HepG2 (cell line): ENCODE data around the gene LENG1. TPM values are rescaled to one million over a fixed set of nuclear protein-coding genes. Genes with fewer than 3 reads are reported as not detected.

Experiments used
- AKAP8 ChIP-seq: sonication (generic); formaldehyde crosslinking; IDR thresholded peaks from 2 replicates; pipeline ENCODE4 v1.5.1; 2020; ENCODE audit warnings: mild to moderate bottlenecking, missing genetic modification reagents
- ASH2L ChIP-seq: fragments of 300-600, 200-600 bp; sonication (generic); IDR thresholded peaks from 2 replicates; pipeline ENCODE4 v1.7.0; 2017; ENCODE audit warnings: low read depth, mild to moderate bottlenecking, moderate library complexity, mixed read lengths, low read length; ENCODE audit not compliant: insufficient read length
- CHD2 ChIP-seq: IDR thresholded peaks from 2 replicates; pipeline ENCODE4 v1.6.1; 2011; ENCODE audit warnings: low read depth, low read length, improper control_type of control experiment
- DNMT1 ChIP-seq: sonication (generic); formaldehyde crosslinking; IDR thresholded peaks from 2 replicates; pipeline ENCODE4 v1.5.1; 2020; ENCODE audit warnings: mild to moderate bottlenecking, missing genetic modification reagents
- EED ChIP-seq: sonication (generic); formaldehyde crosslinking; IDR thresholded peaks from 2 replicates; pipeline ENCODE4 v1.5.0; 2020; ENCODE audit warnings: mild to moderate bottlenecking, missing genetic modification reagents
- MAZ ChIP-seq, 2 experiments: sonication (generic) in 1 of 2; formaldehyde crosslinking in 1 of 2; IDR thresholded peaks; 2 replicates each; pipeline versions ENCODE4 v1.5.0 to v1.6.1; 2012 to 2020; ENCODE audit warnings: low read depth in 2 of 2, mild to moderate bottlenecking in 2 of 2, borderline replicate concordance in 1 of 2, improper control_type of control experiment in 1 of 2, low read length in 1 of 2, missing genetic modification reagents in 1 of 2, moderate library complexity in 1 of 2
- MIER3 ChIP-seq: IDR thresholded peaks from 2 replicates; pipeline ENCODE4 v1.6.1; 2016; ENCODE audit warnings: missing compliant biosample characterization, borderline replicate concordance
- PAF1 ChIP-seq: IDR thresholded peaks from 2 replicates; pipeline ENCODE4 v1.6.1; 2016; ENCODE audit warnings: missing genetic modification reagents, missing compliant biosample characterization
- RARG ChIP-seq: sonication (generic); formaldehyde crosslinking; IDR thresholded peaks from 2 replicates; pipeline ENCODE4 v1.4.0; 2020; ENCODE audit warnings: low read depth, mild to moderate bottlenecking, missing genetic modification reagents
- TAF15 ChIP-seq: fragments of 200-400 bp; formaldehyde crosslinking; IDR thresholded peaks from one replicate; pipeline ENCODE4 v1.6.1; 2018; ENCODE audit warnings: mild to moderate bottlenecking, low read depth, low read length; ENCODE audit not compliant: poor library complexity, severe bottlenecking
- ZBTB2 ChIP-seq: sonication (generic); formaldehyde crosslinking; IDR thresholded peaks from 2 replicates; pipeline ENCODE4 v1.8.0; 2022; ENCODE audit warnings: low read depth, missing genetic modification reagents
- ZBTB33 ChIP-seq: sonication (generic); formaldehyde crosslinking; IDR thresholded peaks from 2 replicates; pipeline ENCODE4 v1.4.0; 2020; ENCODE audit warnings: missing genetic modification reagents
- ZBTB4 ChIP-seq: sonication (generic); formaldehyde crosslinking; IDR thresholded peaks from 2 replicates; pipeline ENCODE4 v1.4.0; 2020; ENCODE audit warnings: missing genetic modification reagents, mild to moderate bottlenecking, borderline replicate concordance
- ZFY ChIP-seq: sonication (generic); formaldehyde crosslinking; IDR thresholded peaks from 2 replicates; pipeline ENCODE4 v1.4.0; 2020; ENCODE audit warnings: missing genetic modification reagents
- ZNF207 ChIP-seq: fragments of 450-650 bp; IDR thresholded peaks from 2 replicates; pipeline ENCODE4 v1.6.1; 2016; ENCODE audit warnings: antibody characterized with exemption, borderline replicate concordance
- ZNF329 ChIP-seq: sonication (generic); formaldehyde crosslinking; IDR thresholded peaks from 2 replicates; pipeline ENCODE4 v1.9.0; 2021; ENCODE audit warnings: low read depth, mild to moderate bottlenecking, missing genetic modification reagents
- ZNF572 ChIP-seq: sonication (generic); formaldehyde crosslinking; IDR thresholded peaks from 2 replicates; pipeline ENCODE4 v1.5.1; 2020; ENCODE audit warnings: mild to moderate bottlenecking, missing genetic modification reagents
- ZNF720 ChIP-seq: sonication (generic); formaldehyde crosslinking; IDR thresholded peaks from 2 replicates; pipeline ENCODE4 v1.4.0; 2020; ENCODE audit warnings: missing genetic modification reagents
- ZNF879 ChIP-seq: sonication (generic); formaldehyde crosslinking; IDR thresholded peaks from 2 replicates; pipeline ENCODE4 v1.8.1; 2023; ENCODE audit warnings: missing genetic modification reagents
- polyA plus RNA-seq, 8 experiments: library from polyadenylated mRNA; depleted of rRNA in 3 of 8; stranded (reverse) in 7 of 8; unstranded in 1 of 8; fragments of >200 nt; fragmentation: Illumina TruSeq in 4 of 8; extraction: Trizol in 4 of 8; gene quantifications; 2 replicates each; pipeline versions ENCODE4 v1.2.1 to v1.2.3, GENCODE V29; 2011 to 2016; ENCODE audit warnings: low read depth in 4 of 8, missing spikeins in 1 of 8, mixed read lengths in 1 of 8; ENCODE audit not compliant: insufficient read depth in 1 of 8
- total RNA-seq, 5 experiments: library from RNA; depleted of rRNA; stranded (reverse); fragments of >200 nt; fragmentation: Illumina TruSeq; extraction: Trizol; gene quantifications; 2 replicates each; pipeline ENCODE4 v1.2.3, GENCODE V29; 2016; ENCODE audit warnings: low read depth in 1 of 5
- TF ChIP-seq, protein P1 (sequence below): sonication (generic); formaldehyde crosslinking; IDR thresholded peaks from 2 replicates; pipeline ENCODE4 v1.5.1; 2020; ENCODE audit warnings: mild to moderate bottlenecking, moderate library complexity, missing genetic modification reagents

The LENG1 gene
- total and polyA plus RNA-seq, 2 of the 13 experiments (the other 11 are each of a cell fraction or from before 2014, with no cell fraction given) = 1.8 to 3.8 TPM

GRCh38 chr19:54207983-54208783 is 48.7 kb upstream of the LENG1 start (continued):
- TF ChIP-seq MAZ (IDR thresholded peaks at IDR 0.05; ENCODE audit: borderline replicate concordance, low read depth, low read length) (no peak), MAZ (CRISPR knock-in tag; IDR thresholded peaks at IDR 0.05; ENCODE audit: low read depth) (peak; percentile 36; the same call in 1 of the 2 replicates), PAF1 (CRISPR knock-in tag) (peak; percentile 95), ZNF329 (CRISPR knock-in tag) (no peak), ZNF572 (CRISPR knock-in tag) (no peak), ZNF720 (no peak), EED (0 out of 2 replicates have a peak, but pooled peaks have one; percentile 22), ZNF207 (no peak), MIER3 (CRISPR knock-in tag) (no peak), ZBTB4 (CRISPR knock-in tag) (peak; percentile 28; the same call in 1 of the 2 replicates), ZFY (CRISPR knock-in tag) (peak; percentile 17; the same call in 1 of the 2 replicates), TAF15 (no peak), ZBTB33 (CRISPR knock-in tag) (peak; percentile 79), ZNF879 (CRISPR knock-in tag) (no peak), DNMT1 (no peak), ZBTB2 (CRISPR knock-in tag) (no peak), RARG (CRISPR knock-in tag) (no peak), CHD2 (no peak), ASH2L (no peak), AKAP8 (CRISPR knock-in tag) (no peak)
- TF ChIP-seq, protein P1, sequence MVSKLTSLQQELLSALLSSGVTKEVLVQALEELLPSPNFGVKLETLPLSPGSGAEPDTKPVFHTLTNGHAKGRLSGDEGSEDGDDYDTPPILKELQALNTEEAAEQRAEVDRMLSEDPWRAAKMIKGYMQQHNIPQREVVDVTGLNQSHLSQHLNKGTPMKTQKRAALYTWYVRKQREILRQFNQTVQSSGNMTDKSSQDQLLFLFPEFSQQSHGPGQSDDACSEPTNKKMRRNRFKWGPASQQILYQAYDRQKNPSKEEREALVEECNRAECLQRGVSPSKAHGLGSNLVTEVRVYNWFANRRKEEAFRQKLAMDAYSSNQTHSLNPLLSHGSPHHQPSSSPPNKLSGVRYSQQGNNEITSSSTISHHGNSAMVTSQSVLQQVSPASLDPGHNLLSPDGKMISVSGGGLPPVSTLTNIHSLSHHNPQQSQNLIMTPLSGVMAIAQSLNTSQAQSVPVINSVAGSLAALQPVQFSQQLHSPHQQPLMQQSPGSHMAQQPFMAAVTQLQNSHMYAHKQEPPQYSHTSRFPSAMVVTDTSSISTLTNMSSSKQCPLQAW (CRISPR knock-in tag) = 0 out of 2 replicates have a peak, but pooled peaks have one; percentile 17
